HG02759 (cell line): Measurements from ENCODE around the gene PTGR3.

ENCODE experiments used
- ATAC-seq: cut with Tn5 transposase; IDR thresholded peaks from one replicate; pipeline ENCODE4 v1.9.1; 2021; ENCODE audit warnings: mild to moderate bottlenecking, moderate library complexity; ENCODE audit not compliant: unreplicated experiment

PTGR3 gene

GRCh38 chr18:75170916-75171315 lies 38.0 kb downstream of the PTGR3 start:
- ATAC-seq: no peak

GRCh38 chr18:75170022-75170789 lies 38.7 kb downstream of the PTGR3 start:
- ATAC-seq: no peak

GRCh38 chr18:75169411-75169810 lies 39.5 kb downstream of the PTGR3 start:
- ATAC-seq: no peak

GRCh38 chr18:75168619-75169018 lies 40.3 kb downstream of the PTGR3 start:
- no peak for ATAC-seq

- no peak for ATAC-seq
Measured at GRCh38 chr18:75167759-75168618, 41.0 kb downstream of the PTGR3 start.

- no peak for ATAC-seq
Measured at GRCh38 chr18:75167137-75167536, 41.8 kb downstream of the PTGR3 start.

- ATAC-seq: no peak
Measured at GRCh38 chr18:75165926-75166325, 43.0 kb downstream of the PTGR3 start.

- ATAC-seq: no peak
Measured at GRCh38 chr18:75164479-75164878, 44.5 kb downstream of the PTGR3 start.

- ATAC-seq: no peak
Measured at GRCh38 chr18:75163736-75164135, 45.2 kb downstream of the PTGR3 start.

GRCh38 chr18:75162978-75163377 lies 46.0 kb downstream of the PTGR3 start:
- no peak for ATAC-seq

GRCh38 chr18:75162467-75162866 lies 46.5 kb downstream of the PTGR3 start:
- no peak for ATAC-seq

- ATAC-seq: peak; percentile 78
Measured at GRCh38 chr18:75161256-75162028, 47.5 kb downstream of the PTGR3 start.

GRCh38 chr18:75160364-75160763 lies 48.6 kb downstream of the PTGR3 start:
- no peak for ATAC-seq

GRCh38 chr18:75159646-75160356 lies 49.1 kb downstream of the PTGR3 start:
- ATAC-seq: no peak

- no peak for ATAC-seq
Measured at GRCh38 chr18:75159238-75159518, 49.8 kb downstream of the PTGR3 start.
